HTR-8/SVneo (cell line): ENCODE results near the gene LCP2.
"Not testable (repeated sequence)": the region's sequence is repeated elsewhere in the genome, so short reads cannot be mapped to it uniquely, and the experiment has no call there.

ENCODE experiments used
- DNase-seq: peaks from one replicate; pipeline ENCODE4 v3.0.0; 2011; ENCODE audit warnings: low spot score, mixed read lengths; ENCODE audit not compliant: insufficient read length
- FAIRE-seq: peaks from 2 replicates; lab custom pipeline; 2011; peaks lifted over from hg19 to GRCh38; lab: Jason Lieb, UNC

Gene LCP2

GRCh38 chr5:170254056-170254455 lies 43.5 kb downstream of the LCP2 start:
- FAIRE-seq (no peak), DNase-seq (no peak)

GRCh38 chr5:170252720-170253350 lies 44.7 kb downstream of the LCP2 start:
- FAIRE-seq: no peak

GRCh38 chr5:170252109-170252508 lies 45.5 kb downstream of the LCP2 start:
- FAIRE-seq (no peak), DNase-seq (no peak)

More at GRCh38 chr5:170252720-170253350, 44.7 kb downstream of the LCP2 start:
- DNase-seq: no peak

- DNase-seq (no peak), FAIRE-seq (no peak)
These were observed 46.1 kb downstream of the LCP2 start for GRCh38 chr5:170251462-170251861.

GRCh38 chr5:170250810-170251317 lies 46.7 kb downstream of the LCP2 start:
- DNase-seq (no peak), FAIRE-seq (no peak)

GRCh38 chr5:170249355-170249754 lies 48.2 kb downstream of the LCP2 start:
- DNase-seq (no peak), FAIRE-seq (no peak)

GRCh38 chr5:170248931-170249227 lies 48.7 kb downstream of the LCP2 start:
- FAIRE-seq, DNase-seq: not testable (repeated sequence)

- DNase-seq (no peak), FAIRE-seq (no peak)
These were observed 49.2 kb downstream of the LCP2 start for GRCh38 chr5:170248172-170248930.

- FAIRE-seq (no peak), DNase-seq (no peak)
These were observed 50.2 kb downstream of the LCP2 start for GRCh38 chr5:170247363-170247762.

GRCh38 chr5:170246126-170246870 lies 51.3 kb downstream of the LCP2 start:
- FAIRE-seq (no peak), DNase-seq (no peak)

- not testable (repeated sequence) for FAIRE-seq, DNase-seq
These were observed 52.1 kb downstream of the LCP2 start for GRCh38 chr5:170245436-170245835.

- DNase-seq (no peak), FAIRE-seq (no peak)
These were observed 59.0 kb downstream of the LCP2 start for GRCh38 chr5:170238456-170239196.

GRCh38 chr5:170235876-170236864 lies 61.4 kb downstream of the LCP2 start:
- DNase-seq (no peak), FAIRE-seq (no peak)

- FAIRE-seq: no peak
- DNase-seq: no peak
These were observed 64.2 kb downstream of the LCP2 start for GRCh38 chr5:170233358-170233892.

- FAIRE-seq (no peak), DNase-seq (no peak)
These were observed 64.8 kb downstream of the LCP2 start, which contains the start of gene C5orf58 for GRCh38 chr5:170232786-170233185. TSS of gene C5orf58 (plus strand) at chr5:170232985. CDS start at chr5:170234977, 1,992 bp downstream.

GRCh38 chr5:170228762-170229435 lies 68.7 kb downstream of the LCP2 start:
- DNase-seq: no peak

GRCh38 chr5:170226661-170227060 lies 70.9 kb downstream of the LCP2 start:
- no peak for DNase-seq

More at GRCh38 chr5:170228762-170229435, 68.7 kb downstream of the LCP2 start:
- no peak for FAIRE-seq

GRCh38 chr5:170226129-170226615 lies 71.4 kb downstream of the LCP2 start:
- DNase-seq (no peak), FAIRE-seq (no peak)

More at GRCh38 chr5:170226661-170227060, 70.9 kb downstream of the LCP2 start:
- FAIRE-seq: no peak
